Gastrocnemius medialis (tissue), 4 donors: ENCODE data around the gene XPA.

Source experiments
- CTCF ChIP-seq, 5 experiments: fragments of 450-650 bp in 3 of 5; fragments of 200-600 bp in 2 of 5; sonication (generic) in 2 of 5; IDR thresholded peaks in 4 of 5; conservative IDR thresholded peaks in 1 of 5; 1 replicate in 4 of 5; 2 replicates in 1 of 5; pipeline ENCODE4 v1.5.1; 2016 to 2019; ENCODE audit warnings: antibody characterized with exemption in 5 of 5, mild to moderate bottlenecking in 3 of 5, moderate library complexity in 3 of 5
- POLR2A ChIP-seq, 2 donors: fragments of 450-650 bp; IDR thresholded peaks; one replicate each; pipeline ENCODE4 v1.6.1; 2017; ENCODE audit warnings: antibody characterized with exemption in 2 of 2, mild to moderate bottlenecking in 2 of 2, moderate library complexity in 2 of 2

GRCh38 chr9:97698865-97699264 lies 1.7 kb upstream of the XPA start:
- TF ChIP-seq CTCF (IDR thresholded peaks at IDR 0.05 in 4 of 5, conservative IDR thresholded peaks at IDR 0.05 in 1 of 5) (no peak), POLR2A (IDR thresholded peaks at IDR 0.05) (no peak)
